Mesothelial cell of epicardium (in vitro differentiated cells): Measurements from ENCODE around the gene NSG1. TPM values are rescaled to one million over a fixed set of nuclear protein-coding genes. Genes with fewer than 3 reads are reported as not detected.

Experiments
- DNase-seq, 2 experiments: peaks; one replicate each; pipeline ENCODE4 v3.0.0; 2021; ENCODE audit warnings: low spot score in 2 of 2; ENCODE audit not compliant: unreplicated experiment in 2 of 2
- H3K27ac Mint-ChIP-seq: 2 replicates; pipeline ENCODE4 v1.8.0; 2021; ENCODE audit warnings: mixed read lengths
- H3K27me3 Mint-ChIP-seq: 2 replicates; pipeline ENCODE4 v1.8.0; 2021; ENCODE audit warnings: low read depth, mixed read lengths
- H3K36me3 Mint-ChIP-seq: 2 replicates; pipeline ENCODE4 v1.8.0; 2021; ENCODE audit warnings: mixed read lengths
- H3K4me1 Mint-ChIP-seq: 2 replicates; pipeline ENCODE4 v1.8.0; 2021; ENCODE audit warnings: mixed read lengths
- H3K4me3 Mint-ChIP-seq: 2 replicates; pipeline ENCODE4 v1.8.0; 2021; ENCODE audit warnings: mild to moderate bottlenecking, moderate library complexity, mixed read lengths
- H3K9me3 Mint-ChIP-seq: 2 replicates; pipeline ENCODE4 v1.8.0; 2021; ENCODE audit warnings: mixed read lengths
- CTCF ChIP-seq: fragments of 200-600 bp; sonication (generic); IDR thresholded peaks from one replicate; pipeline ENCODE4 v1.5.0; 2021; ENCODE audit warnings: antibody characterized with exemption; ENCODE audit not compliant: unreplicated experiment
- total RNA-seq: library from RNA; stranded (reverse); gene quantifications from 3 replicates; pipeline ENCODE4 v1.2.1, GENCODE V29; 2021

Gene NSG1
- total RNA-seq, 1 donor from 2014 or later = 45.8 TPM

DNA sequence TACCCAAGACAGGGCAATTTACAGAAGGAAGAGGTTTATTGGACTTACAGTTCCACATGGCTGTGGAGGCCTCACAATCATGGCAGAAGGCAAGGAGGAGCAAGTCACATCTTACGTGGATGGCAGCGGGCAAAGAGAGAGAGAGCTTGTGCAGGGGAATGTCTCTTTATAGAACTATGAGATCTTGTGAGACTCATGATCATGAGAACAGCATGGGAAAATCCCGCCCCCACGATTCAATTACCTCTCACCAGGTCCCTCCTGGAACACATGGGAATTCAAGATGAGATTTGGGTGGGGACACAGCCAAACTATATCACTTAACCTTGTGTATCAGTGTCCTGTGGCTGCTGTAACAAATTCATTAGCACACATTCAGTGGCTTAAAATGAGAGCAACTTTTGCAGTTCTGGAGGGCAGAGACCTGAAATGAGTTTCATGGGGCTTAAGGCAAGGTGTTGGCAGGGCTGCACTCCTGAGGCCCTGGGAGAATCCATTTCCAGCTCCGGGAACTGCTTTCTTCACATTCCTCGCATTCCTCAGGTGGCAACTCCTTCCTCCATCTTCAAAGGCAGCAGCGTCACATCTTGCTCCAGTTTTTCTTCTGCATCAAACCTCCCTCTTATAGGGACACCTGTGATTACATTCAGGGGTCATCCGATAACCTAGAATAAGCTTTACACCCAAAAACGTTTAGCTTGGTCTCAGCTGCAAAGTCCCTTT is 22.3 kb upstream of the NSG1 start:
- Mint-ChIP-seq H3K36me3 (peaks cover 2% of the 10 kb centered on the region), H3K27me3 (peaks cover 1% of the 10 kb centered on the region), H3K4me3 (no peak overlapping the region), H3K4me1 (peaks cover 4% of the 10 kb centered on the region), H3K27ac (no peak overlapping the region), H3K9me3 (peaks cover 20% of the 10 kb centered on the region)
- TF ChIP-seq CTCF = no peak
- no peak for DNase-seq

GRCh38 chr4:4368809-4369580 is 17.9 kb upstream of the NSG1 start:
- peaks cover 11% of the 10 kb centered on the region for H3K27me3 Mint-ChIP-seq
- H3K36me3 Mint-ChIP-seq = no peaks in the 10 kb centered on the region
- DNase-seq = no peak
- H3K27ac Mint-ChIP-seq = no peak overlapping the region
- no peak overlapping the region for H3K4me3 Mint-ChIP-seq
- H3K4me1 Mint-ChIP-seq = peaks cover 4% of the 10 kb centered on the region
- peaks cover 17% of the 10 kb centered on the region for H3K9me3 Mint-ChIP-seq
- no peak for TF ChIP-seq CTCF

DNA sequence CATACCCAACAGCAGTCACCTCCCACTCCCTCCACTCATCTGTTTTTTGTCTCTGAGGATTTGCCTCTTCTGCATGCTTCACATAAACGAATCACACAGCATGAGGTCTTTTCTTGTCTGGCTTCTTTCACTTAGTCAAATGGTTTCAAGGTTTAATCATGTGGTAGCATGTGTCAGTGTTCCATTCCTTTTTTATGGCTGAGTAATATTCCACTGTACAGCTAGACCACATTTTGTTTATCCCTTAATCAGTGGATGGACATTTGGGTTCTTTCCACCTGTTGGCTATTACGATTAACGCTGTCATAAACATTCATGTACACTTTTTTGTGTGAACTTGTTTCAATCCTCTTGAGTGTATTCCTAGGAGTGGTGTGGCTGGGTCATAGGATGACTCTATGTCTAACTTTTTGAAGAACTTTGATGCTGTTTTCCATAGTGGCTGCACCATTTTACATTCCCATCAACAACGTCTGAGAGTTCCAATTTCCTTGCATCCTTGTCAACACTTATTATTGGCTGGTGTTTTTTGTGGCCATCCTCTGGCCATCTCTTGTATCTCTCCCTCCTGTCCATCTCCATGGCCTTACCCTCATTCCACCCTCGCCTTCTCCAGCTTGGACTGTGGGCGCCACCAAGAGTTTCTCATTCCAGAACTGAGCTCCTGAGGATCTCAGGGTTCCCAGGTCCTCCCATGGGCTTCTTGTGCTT is 12.4 kb upstream of the NSG1 start:
- DNase-seq = no peak
- no peaks in the 10 kb centered on the region for H3K4me1 Mint-ChIP-seq
- no peak for TF ChIP-seq CTCF
- peaks cover 8% of the 10 kb centered on the region for H3K9me3 Mint-ChIP-seq
- H3K27ac Mint-ChIP-seq = no peak overlapping the region
- peaks cover 36% of the 10 kb centered on the region for H3K27me3 Mint-ChIP-seq
- no peaks in the 10 kb centered on the region for H3K36me3 Mint-ChIP-seq
- H3K4me3 Mint-ChIP-seq = no peak overlapping the region

DNA sequence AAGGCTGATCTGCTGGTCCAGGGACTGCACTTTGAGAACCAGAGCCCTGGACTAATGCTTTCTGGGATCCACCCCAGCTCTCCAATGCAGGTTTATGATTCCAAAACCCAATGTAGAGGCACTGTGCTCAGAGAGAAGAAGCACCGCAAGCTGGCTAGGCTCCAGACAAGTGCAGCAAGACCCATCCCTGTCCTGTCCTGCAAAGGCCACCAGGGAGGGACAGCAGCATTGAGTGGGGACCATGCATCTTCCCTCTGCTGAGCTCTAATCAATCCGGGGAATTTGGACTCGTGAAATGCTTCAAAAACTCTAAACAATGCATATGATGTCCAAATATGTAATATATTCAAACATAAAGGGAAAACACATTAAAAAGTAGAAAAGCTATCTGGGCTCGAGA is 10.8 kb upstream of the NSG1 start:
- H3K36me3 Mint-ChIP-seq = no peaks in the 10 kb centered on the region
- no peak for TF ChIP-seq CTCF
- peaks cover 46% of the 10 kb centered on the region for H3K27me3 Mint-ChIP-seq
- no peak overlapping the region for H3K27ac Mint-ChIP-seq
- H3K4me3 Mint-ChIP-seq = no peak overlapping the region
- no peaks in the 10 kb centered on the region for H3K4me1 Mint-ChIP-seq
- H3K9me3 Mint-ChIP-seq = peaks cover 8% of the 10 kb centered on the region
- no peak for DNase-seq

- peaks cover 53% of the 10 kb centered on the region for H3K27me3 Mint-ChIP-seq
- no peak overlapping the region for H3K27ac Mint-ChIP-seq
- no peaks in the 10 kb centered on the region for H3K4me1 Mint-ChIP-seq
- peaks cover 8% of the 10 kb centered on the region for H3K9me3 Mint-ChIP-seq
- H3K4me3 Mint-ChIP-seq = no peak overlapping the region
- DNase-seq = no peak
- TF ChIP-seq CTCF = no peak
- no peaks in the 10 kb centered on the region for H3K36me3 Mint-ChIP-seq
Measured at GRCh38 chr4:4377191-4377590, 9.7 kb upstream of the NSG1 start.
